GM19023 (cell line): ENCODE data around the gene PSMG3.
A peak's percentile ranks its signal among the peaks of the same experiment; 100 is the strongest.

ENCODE experiments used
- ATAC-seq: cut with Tn5 transposase; IDR thresholded peaks from one replicate; pipeline ENCODE4 v1.9.1; 2021; ENCODE audit warnings: mild to moderate bottlenecking, moderate library complexity; ENCODE audit not compliant: unreplicated experiment

PSMG3 gene

GRCh38 chr7:1580422-1581030 lies 10.7 kb upstream of the PSMG3 start:
- ATAC-seq, result no peak

- ATAC-seq, result no peak
These were observed 9.9 kb upstream of the PSMG3 start for GRCh38 chr7:1579481-1580421.

- ATAC-seq, result no peak
These were observed 8.7 kb upstream of the PSMG3 start for GRCh38 chr7:1578513-1578912.

GRCh38 chr7:1576521-1577253 lies 6.9 kb upstream of the PSMG3 start:
- no peak for ATAC-seq

- ATAC-seq, result no peak
These were observed 6.0 kb upstream of the PSMG3 start for GRCh38 chr7:1575809-1576208.

GRCh38 chr7:1572111-1572822 lies 2.4 kb upstream of the PSMG3 start:
- ATAC-seq, result no peak

- ATAC-seq, result peak; percentile 31
These were observed 396 bp downstream of the PSMG3 start for GRCh38 chr7:1569440-1569832.

- ATAC-seq, result no peak
These were observed 816 bp downstream of the PSMG3 start for GRCh38 chr7:1569016-1569415.

- no peak for ATAC-seq
These were observed 1.8 kb downstream of the PSMG3 start for GRCh38 chr7:1567896-1568510.

- no peak for ATAC-seq
These were observed 2.6 kb downstream of the PSMG3 start for GRCh38 chr7:1567049-1567771.

- no peak for ATAC-seq
These were observed 3.2 kb downstream of the PSMG3 start for GRCh38 chr7:1566687-1567048.

- ATAC-seq, result no peak
These were observed 5.2 kb downstream of the PSMG3 start for GRCh38 chr7:1564603-1565022.

- ATAC-seq, result no peak
These were observed 5.7 kb downstream of the PSMG3 start for GRCh38 chr7:1563981-1564602.

GRCh38 chr7:1562597-1563051 lies 7.2 kb downstream of the PSMG3 start:
- ATAC-seq, result no peak

GRCh38 chr7:1562116-1562515 lies 7.7 kb downstream of the PSMG3 start:
- ATAC-seq, result no peak

- ATAC-seq, result no peak
These were observed 8.5 kb downstream of the PSMG3 start for GRCh38 chr7:1561036-1561940.

- ATAC-seq, result no peak
These were observed 9.2 kb downstream of the PSMG3 start for GRCh38 chr7:1560620-1561031.
